Left ventricle myocardium superior (tissue), 1 donor: ENCODE measurements around the gene ELP4. TPM values are rescaled to one million over a fixed set of nuclear protein-coding genes. Genes with fewer than 3 reads are reported as not detected.

ENCODE experiments used
- ATAC-seq: fragments of 200-7000 bp; cut with Tn5 transposase; one replicate; pipeline ENCODE4 v1.9.1; 2020; ENCODE audit warnings: mild to moderate bottlenecking, moderate library complexity
- DNase-seq: peaks from one replicate; pipeline ENCODE4 v3.0.0-alpha.2; 2020
- intact Hi-C: fragments of 100-400 bp; cut with micrococcal nuclease; formaldehyde crosslinking; loops from one replicate; pipeline ENCODE4 v1.11.0; 2022
- total RNA-seq: library from RNA; stranded (reverse); fragmentation: NEBNext Ultra II Directional; extraction: Animal tissue kit (Norgen Biotek cat#: 25700); gene quantifications from one replicate; pipeline ENCODE4 v1.2.1, GENCODE V29; 2021
- donor health status: DM: no; HTN: yes; CAD: no; lungs with severe emphysema.

ELP4 gene
- total RNA-seq, 1 donor from 2014 or later: 15.6 TPM

DNA sequence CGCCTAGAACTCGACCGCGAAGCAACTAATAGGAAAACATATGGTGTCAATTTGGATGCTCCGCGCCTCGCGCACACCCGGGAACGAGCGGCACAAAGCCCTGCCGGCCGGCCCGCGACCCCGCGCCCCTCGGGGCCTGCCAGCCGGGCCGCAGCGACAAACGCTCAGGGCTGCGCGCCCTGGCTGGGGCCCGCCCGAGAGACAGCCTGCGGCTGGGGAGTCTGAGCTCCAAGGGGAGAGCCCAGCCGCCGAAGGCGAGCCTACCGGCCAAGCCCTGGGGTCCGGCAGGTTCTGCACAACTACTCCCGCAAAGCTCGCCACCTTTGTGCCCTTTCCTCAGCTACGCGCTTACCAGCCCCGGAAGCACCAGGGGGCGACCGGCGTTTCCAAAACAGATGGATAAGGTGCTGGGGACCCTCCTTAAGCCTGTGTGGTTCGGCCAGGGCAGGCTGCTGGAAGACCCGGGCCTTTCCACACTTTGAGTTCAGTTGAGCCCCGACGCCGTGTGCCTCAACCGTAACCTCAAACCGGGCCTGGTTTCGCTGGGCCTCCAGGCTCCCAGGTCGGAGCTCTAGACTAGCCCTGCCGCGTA is 295.6 kb downstream of the ELP4 start:
- intact Hi-C loops: no loop called here
- ATAC-seq (no peak), DNase-seq (no peak)

DNA sequence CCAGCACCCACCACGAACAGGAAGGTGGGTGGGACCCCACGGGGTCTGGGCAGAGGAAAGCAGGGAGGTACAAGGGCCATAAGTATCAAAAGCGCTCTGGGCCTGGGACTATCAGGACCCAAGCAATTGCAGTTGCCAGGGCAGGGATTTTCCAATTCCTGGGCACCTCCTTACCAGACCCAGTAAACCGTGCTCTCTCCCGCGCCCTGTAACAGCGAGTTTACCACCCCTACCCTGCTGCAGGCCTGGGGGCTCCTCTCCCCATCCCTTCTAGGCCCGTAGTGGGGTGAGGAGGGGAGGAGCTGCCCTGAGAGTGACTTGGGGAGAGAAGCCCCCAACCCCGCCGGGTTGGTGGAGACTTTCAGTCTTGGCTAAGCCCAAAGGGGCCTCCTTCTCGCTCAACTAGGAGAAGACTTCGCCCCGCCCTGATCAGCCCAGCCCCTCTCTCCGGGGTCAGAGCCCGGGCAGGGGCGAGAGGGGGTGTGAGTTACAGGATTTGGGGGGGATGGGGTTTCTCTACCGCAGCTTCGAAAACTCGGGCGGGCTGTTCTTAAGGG is 296.1 kb downstream of the ELP4 start:
- ATAC-seq: no peak
- intact Hi-C loops: no loop called here

DNA sequence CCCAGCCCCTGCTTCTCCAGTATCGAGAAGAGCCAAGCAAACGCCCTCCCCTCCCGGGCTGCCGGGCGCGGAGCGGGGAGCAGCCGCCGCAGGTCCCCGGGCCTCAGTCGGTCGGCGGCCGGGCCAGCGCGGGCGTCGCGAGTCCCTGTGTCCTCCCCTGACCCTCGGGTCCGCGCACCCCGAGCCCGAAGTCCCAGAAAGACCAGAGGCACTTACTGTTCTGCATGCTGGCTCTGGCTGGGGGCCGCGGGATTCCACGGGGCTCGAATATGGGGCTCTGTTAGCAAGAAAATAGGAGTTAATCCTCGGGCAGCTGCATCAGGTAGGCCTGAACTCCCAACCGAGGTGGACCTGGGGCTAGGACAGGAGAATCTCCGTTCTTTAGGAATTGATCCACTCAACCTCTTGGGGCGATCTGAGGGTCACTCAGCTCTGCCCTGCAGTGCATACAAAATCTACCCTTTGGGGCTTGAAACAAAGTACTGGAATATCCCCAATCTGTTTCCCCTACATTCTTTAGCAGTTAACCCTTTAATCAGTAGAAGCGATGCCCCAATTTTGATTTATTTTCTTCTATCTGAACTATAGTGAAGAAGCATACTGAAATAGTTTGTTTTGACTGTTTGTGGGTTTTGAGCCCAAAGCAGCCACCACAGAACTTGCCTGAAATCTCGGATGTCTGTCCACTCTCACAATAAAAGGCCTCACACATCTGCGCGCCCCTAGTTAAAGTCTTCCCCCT is 296.8 kb downstream of the ELP4 start:
- intact Hi-C loops: no loop called here
- no peak for ATAC-seq

More for the DNA sequence above, 296.1 kb downstream of the ELP4 start:
- DNase-seq: no peak

DNA sequence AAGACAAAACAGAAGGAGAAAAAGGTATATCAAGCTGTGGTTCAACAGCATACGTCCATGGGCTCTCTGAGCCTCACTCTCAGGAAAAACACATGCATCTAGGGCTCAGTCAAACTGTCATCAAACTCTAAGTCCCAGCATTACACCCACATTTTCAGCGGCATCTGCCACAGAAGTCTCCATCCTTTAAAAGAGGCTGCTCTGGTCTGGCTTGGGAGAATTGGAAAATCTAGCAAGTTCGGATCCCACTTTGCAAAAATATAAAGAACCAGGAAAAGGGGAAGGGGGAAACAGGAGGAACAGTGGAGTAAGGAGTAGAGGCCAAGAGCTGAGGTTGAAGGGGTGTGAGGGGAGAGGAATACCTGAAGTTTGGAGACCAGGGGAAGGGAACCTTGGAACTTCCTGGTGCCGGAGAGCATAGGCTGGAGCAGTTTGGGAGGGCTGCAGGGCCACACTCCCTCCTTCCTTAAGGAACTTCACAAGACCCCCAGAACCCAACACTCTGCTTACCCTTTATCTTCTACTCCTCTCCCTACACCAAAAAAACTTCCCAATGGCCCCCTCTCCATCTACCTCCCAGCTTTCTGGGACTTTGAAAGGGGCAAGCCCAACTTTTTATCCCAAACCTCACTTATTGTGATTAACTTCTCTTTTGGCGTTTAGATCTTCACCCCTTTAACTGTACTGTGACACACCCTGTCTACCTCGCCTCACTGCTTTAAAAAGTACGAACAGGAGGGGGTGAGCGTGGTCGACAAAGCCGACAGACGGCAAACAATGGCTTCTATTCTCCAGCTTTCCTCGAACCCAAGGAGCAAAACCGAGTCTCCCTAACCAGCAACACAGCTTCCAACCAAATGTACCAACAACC is 297.6 kb downstream of the ELP4 start:
- no peak for ATAC-seq
- intact Hi-C loops: no loop called here
- DNase-seq: no peak

More for the DNA sequence above, 296.8 kb downstream of the ELP4 start:
- DNase-seq: no peak

DNA sequence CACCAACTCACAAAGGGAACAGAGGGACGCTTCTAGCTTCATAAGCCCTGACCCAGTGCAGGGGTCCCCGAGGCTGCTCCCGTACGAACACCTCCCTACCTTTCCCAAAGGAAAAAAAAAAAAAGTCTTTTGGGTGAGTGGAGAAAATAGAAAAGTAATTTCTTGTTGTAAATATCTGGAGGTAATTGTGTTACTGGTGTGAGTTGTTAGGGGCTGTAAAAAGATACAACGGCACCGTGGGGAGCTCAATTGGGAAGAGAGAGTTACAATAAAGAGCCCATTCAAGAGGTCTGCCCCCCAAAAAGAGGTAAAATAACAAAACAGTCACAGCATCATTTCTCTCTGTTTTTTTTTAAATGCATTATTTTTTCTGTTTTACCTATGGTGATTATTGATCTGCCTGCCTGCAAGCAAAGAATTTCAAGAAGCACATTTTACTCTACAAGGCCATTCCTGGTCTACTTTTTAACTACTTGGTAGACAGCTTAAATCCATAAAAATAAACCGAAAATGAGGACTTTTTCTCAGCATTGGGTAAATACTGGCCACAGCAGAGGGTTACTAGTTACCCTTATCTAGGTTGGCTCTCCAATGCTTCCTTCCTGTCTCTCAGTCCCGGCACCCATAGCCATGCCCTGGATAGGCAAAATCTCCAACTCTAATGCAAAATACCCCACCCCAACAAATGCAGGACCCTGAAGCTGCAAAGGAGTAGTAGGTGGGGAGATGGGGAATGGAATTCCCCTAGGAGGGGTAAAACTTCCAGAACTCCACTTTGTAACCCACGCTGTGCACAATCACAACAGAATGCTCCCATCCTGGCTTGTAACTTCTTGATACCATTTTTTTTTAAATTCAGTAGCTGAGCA is 298.5 kb downstream of the ELP4 start:
- no peak for ATAC-seq
- intact Hi-C loops: no loop called here
- no peak for DNase-seq

DNA sequence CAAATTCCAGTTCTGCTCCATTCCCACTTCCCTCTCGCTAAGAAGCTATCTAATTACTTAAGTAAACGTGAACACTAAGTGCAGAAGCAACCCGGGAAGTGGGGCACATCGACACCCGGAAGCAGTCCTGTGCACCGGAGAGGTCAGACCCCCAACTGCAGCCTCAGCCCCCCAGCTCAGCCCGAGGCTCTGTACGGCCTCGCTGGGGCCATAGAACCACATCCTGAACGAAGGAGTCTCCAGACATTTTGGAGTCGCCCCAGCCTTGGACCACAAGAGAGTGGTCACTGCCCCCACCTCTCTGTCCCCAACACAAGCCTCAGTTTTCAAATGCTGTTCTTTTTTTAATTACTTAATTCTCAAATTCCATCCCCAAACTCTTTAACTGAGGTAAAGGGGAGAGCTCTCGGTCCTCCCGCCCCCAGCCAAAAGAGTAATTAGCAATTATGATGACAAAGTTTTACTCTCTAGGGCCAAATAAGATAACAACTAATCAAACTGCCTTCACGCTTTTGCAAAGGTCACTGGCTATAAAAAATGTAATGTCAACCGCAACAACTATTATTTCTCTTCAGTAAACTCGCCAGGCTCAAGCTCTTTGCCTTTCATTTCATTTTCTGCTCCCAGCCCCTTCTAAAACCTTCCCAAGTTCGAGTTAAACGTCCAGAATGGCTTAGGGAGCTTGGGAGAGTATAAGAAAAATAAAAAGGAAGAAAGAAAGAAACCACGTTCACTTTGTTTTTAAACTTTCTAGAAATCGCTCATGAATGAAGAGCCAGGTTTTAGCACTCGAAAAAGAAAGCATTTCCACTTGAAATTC is 299.4 kb downstream of the ELP4 start:
- ATAC-seq (no peak), DNase-seq (no peak)
- intact Hi-C loops: no loop called here

DNA sequence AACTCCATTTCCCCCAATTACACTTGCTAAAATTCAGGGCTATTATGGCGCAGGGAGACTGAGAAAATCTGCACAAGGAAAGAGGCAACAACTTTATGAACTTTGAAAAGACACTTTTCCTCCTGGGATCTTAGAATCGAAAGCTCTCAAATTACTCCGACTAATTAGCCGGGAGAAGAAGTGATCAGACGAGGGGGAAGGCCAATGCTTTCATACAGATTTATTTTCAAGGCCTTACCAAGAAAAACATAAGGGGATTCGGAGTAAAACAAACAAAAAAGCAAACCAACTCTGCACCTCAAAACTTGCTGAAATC is 299.9 kb downstream of the ELP4 start:
- intact Hi-C loops: no loop called here
- ATAC-seq (no peak), DNase-seq (no peak)

DNA sequence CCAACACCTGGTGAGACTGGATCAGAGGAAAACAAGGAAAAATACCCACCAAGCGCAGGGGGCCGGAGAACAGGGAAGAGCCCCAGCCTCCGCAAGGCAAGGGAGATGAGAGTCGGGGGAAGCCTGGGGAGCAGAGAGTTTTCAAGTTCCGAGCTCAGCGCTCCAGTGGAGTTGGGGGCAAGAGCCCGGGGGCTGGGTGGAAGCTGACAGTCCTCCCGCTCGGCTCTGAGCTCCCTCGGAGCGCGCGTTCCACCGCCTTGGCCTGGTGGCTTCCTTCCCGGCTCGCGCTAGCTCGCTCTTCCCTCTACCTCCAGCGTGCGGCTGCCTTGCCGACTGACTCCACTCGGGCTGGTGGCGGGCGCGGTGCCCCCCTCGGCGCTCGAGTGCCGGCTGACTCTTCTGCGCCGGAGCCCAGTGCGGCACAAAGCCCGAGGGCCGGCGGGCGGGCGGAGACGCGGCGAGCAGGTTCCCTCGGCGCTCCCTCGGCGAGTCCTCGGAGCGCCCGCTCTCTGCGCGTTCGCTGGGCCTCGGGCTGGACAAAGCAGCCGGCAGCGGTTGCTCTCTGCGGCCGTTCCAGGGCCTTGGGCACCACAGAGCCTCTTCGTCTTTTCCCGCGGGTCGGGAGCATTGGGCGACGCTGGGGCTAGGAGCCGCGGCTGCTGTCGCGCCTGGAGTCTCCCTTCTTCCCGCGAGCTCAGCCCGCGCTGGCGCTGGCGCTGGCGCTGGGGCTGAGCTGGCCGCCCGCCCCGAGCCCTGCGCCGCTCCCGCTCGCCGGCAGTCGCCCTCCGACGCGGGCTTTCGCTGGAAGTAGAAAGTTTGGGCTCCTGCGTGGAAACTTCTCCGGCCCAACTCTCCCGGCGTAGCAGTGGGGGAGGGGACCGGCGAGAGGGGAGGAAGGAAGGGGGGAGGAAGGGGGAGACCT is 300.6 kb downstream of the ELP4 start:
- ATAC-seq (peak; percentile 60), DNase-seq (no peak)
- intact Hi-C loops: no loop called here

DNA sequence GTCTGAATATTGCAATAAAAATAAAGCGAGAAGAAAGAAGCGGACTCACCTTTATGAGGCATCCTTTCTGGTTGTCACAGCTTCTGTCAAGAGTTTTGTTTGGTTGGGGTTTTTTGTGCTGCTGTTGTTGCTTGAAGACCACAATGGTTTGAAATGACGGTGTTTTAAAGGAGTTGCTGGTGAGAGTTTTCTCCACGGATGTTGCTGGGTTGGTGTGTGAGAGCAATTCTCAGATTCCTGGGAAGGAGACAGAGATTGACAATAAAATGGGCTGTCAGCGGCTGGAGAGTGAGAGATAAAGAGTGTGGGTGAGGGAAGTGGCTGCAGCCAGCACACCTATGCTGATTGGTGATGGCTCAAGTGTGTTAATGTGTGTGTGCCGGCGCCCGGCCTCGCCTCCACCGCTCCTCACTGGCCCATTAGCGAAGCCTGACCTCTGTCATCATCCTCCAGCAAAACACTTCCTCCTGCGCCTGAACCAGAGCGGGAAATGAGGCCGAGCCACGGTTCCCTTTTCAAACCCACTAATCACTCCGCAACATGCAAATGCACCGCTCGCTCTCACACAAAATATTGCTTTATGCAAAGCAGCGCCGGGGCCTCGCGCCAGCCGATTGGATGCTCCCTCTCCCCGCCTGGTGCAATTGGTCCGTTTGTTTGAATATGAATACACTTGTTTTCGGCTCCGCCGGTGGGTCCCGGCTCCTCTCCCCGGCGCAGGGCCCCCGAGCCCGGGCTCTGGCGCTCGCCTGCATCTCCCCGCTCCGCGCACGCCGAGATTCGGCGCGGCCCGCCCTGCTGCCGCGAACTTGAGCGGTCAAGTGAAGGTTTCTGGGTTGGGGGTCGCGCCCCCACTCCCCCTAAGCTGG is 301.4 kb downstream of the ELP4 start, which contains the start of gene PAX6:
Gene PAX6, minus strand, starts transcription at position 544 of the 869 bp plus-strand sequence. CDS start 4,911 bp downstream, outside the sequence.
- no peak for DNase-seq
- peak; percentile 33 for ATAC-seq

DNA sequence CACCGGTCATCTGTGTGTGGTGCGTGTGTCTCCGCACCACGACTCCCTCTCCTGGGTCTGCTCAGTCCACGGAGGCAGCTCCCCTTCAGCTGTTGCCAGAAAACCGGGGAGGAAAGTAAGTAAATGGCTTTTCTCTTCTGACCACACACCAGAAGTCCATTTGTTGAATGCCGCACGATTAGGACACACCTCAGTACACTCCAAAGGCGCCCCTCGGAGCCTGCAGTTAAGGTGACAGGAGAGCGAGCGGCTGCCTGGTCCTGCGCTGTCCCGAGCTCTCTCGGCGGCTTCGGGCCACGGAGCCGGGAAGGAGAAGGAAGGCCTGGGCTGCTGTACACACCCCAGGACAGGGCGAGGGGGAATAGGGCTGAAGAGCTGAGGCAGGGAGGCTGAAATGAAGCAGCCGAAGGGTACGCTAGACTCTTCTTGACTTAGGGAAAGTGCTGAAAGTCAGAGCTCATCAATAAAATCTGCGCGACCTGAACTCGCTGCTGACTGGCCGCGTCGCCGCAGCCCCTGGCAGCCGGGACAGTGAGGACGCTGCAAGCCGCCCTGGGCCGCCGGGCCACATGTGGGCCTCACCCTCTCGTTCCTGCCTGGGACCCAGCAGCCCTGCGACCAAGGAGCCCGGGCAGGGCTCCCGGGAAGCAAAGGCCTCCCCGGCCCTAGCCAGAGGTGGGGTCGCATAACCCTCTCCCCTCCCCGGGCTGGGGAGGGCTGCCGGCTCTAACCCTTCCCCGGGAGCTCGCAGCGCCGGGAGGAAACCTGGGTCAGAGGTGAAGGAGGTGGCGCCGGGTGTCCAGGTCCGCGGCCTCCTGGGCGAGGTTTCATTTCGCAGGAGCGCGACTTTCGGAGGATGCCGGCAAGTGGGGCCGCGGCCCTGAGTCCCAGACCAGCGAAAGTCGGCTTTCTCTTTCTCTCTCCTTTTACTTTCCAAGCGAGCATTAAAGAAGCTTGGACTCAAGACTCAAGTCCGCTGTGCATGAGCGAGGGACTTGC is 303.1 kb downstream of the ELP4 start:
- peak; percentile 44 for ATAC-seq
- DNase-seq: no peak
- intact Hi-C loops: no loop called here

More for the DNA sequence above, 301.4 kb downstream of the ELP4 start, which contains the start of gene PAX6:
- intact Hi-C loops: no loop called here

DNA sequence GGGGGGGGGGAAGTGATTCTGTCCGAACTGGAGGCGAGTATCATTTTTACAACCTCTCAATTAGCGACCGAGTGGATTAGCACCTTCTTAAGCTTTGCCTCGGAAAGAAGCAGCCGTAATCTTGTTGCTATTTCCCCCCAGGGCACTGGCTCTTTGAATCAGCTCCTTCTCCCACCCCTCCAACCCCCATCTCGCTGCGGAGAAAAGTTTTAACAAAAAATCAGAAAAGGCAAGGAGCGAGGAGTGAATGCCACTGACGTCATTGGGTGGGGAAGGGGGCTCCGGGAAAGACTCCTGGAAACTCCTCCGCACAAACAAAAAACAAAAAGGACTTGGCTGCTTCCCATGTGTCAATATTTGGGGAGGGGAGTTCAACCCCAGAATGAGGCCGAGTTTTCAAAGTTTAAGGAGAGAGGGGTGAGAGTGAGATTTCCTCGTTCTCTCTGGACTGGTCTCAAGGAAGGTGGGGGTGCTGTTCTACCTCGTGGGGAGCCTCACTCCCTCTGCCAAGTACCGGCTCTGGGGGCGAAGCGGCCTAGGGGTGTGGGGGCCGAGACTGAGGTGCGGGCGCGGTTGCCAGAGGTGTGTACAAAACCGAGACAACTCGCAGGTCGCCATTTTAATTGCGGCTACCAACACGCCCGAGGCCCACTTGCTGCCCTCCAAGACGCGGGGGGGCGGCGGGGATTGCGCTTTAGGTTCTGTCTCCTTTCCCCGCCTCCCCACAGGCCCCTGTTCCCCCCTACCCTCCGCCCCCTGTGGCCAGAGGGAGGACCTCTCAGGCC is 304.0 kb downstream of the ELP4 start:
- ATAC-seq: no peak
- intact Hi-C loops: no loop called here
- DNase-seq: no peak

DNA sequence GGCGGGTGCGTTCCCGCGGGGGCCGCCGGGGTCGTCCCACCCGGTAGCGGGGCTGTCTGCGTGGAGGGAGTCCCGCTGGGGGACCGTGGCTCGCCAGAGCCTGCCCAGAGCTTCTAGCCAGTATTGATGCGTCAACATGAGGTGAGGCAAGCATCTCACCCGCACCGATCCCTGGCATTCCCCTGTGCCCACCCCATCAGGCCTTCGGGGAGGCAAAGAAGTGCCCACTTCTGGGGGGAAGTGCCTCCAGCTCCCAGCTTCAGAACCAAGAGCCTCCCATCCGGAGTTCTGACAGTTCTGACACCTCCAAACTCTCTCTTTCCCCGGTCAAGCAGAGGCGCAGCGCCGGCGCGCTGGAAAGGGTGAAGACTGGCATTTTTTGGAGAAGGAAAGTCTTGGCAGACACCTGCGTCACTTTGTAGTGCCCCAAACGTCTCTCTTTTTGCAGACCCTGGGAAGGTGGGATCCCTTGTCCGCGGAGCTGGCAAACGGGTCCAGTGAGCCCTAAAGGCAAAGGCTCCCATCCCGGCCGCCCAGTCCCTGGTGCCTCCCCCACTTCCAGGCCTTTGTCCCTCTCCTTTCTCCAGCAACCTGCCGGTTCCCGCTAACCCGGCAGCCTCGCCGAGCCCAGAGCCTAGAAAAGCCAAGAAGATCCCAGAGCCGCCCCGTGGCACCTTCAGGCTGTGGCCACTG is 304.8 kb downstream of the ELP4 start:
- intact Hi-C loops: no loop called here
- no peak for ATAC-seq

DNA sequence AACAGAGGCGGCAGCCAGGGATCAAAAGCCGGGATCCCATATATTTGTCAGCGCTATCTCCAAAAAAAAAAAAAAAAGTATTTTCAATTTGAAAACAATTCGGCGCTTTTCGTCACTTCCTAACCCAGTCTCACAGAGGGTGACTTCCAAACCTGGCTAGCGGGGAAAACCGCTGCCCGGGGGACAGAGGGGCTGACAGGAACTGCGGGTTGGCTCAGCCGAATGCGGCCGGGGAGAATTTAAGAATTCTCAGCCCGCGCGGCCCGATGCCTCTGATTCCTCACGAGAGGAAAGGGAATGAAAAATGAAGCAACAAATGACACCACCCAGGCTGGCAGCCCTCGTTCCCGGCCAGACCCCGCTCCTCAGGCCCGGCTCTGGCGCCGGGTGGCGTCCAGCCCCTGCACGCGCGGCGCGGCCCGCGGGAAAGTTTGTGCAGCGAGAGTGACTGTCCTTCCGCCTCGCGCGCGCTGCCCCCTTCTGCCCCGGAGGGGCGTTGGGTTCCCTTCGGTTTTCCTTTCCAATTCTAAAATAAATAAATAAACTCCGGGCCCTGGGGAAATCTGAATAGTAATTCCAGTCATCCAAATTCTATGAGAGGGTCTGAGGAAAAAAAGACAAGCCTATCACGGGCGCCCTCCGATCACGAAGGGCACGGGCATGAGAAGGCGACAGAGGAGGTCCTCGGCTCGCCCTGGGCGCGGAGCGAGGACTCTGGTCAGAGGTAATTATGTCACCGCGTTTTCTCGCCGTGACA is 306.3 kb downstream of the ELP4 start:
- no peak for DNase-seq
- no peak for ATAC-seq
- intact Hi-C loops: no loop called here

More for the DNA sequence above, 304.8 kb downstream of the ELP4 start:
- no peak for DNase-seq
